ENCODE data around the gene FGF19.

The FGF19 gene

DNA sequence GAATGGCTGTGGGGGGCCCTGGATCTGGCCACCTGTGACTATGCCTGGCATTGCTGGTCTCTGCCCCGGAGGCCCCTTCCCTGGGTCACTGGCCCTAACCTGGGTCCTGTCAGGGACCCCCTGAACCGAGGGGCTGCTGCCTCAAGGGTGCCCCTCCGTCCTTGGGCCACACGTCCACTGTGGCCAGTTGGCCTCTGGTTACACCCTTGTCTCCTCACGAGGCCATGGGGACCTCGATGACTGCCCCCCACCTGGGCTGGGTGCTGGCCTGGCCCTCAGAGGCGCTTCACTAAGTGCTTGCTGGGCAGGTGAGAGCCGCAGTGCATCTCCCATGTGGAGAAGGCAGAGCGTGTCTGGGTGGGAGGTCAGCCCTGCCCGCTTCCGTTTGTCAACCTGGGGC is 27.3 kb upstream of the FGF19 start:
- Histone ChIP-seq H4K20me1 (ENCODE audit: insufficient read depth) (no peaks in the 10 kb centered on the region), H2AFZ (ENCODE audit: low read depth) (no peak overlapping the region), H3K4me2 (no peak overlapping the region), H3K27me3 (ENCODE audit: insufficient read depth, low read depth) (peaks cover 7% of the 10 kb centered on the region; the same call in 1 of the 2 replicates), H3K4me1 (ENCODE audit: low read depth, poor library complexity, severe bottlenecking) (no peaks in the 10 kb centered on the region), H3K4me3 (IDR thresholded peaks at IDR 0.05; ENCODE audit: insufficient read depth, low read depth, low read length) (no peak overlapping the region), H3K9ac (no peak overlapping the region), H3K79me2 (ENCODE audit: insufficient read depth, low read depth) (no peaks in the 10 kb centered on the region), H3K27ac (no peak overlapping the region), H3K36me3 (ENCODE audit: insufficient read depth) (no peaks in the 10 kb centered on the region)
- TF ChIP-seq, protein P1, sequence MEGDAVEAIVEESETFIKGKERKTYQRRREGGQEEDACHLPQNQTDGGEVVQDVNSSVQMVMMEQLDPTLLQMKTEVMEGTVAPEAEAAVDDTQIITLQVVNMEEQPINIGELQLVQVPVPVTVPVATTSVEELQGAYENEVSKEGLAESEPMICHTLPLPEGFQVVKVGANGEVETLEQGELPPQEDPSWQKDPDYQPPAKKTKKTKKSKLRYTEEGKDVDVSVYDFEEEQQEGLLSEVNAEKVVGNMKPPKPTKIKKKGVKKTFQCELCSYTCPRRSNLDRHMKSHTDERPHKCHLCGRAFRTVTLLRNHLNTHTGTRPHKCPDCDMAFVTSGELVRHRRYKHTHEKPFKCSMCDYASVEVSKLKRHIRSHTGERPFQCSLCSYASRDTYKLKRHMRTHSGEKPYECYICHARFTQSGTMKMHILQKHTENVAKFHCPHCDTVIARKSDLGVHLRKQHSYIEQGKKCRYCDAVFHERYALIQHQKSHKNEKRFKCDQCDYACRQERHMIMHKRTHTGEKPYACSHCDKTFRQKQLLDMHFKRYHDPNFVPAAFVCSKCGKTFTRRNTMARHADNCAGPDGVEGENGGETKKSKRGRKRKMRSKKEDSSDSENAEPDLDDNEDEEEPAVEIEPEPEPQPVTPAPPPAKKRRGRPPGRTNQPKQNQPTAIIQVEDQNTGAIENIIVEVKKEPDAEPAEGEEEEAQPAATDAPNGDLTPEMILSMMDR (conservative IDR thresholded peaks at IDR 0.05; ENCODE audit: low read depth, low read length): no peak

- Histone ChIP-seq H4K20me1 (ENCODE audit: insufficient read depth) (no peaks in the 10 kb centered on the region), H3K4me1 (ENCODE audit: low read depth, poor library complexity, severe bottlenecking) (no peaks in the 10 kb centered on the region), H3K27ac (no peak overlapping the region), H3K36me3 (ENCODE audit: insufficient read depth) (no peaks in the 10 kb centered on the region), H3K4me3 (IDR thresholded peaks at IDR 0.05; ENCODE audit: insufficient read depth, low read depth, low read length) (no peak overlapping the region), H3K4me2 (no peak overlapping the region), H2AFZ (ENCODE audit: low read depth) (no peak overlapping the region), H3K79me2 (ENCODE audit: insufficient read depth, low read depth) (no peaks in the 10 kb centered on the region), H3K27me3 (ENCODE audit: insufficient read depth, low read depth) (peaks cover 10% of the 10 kb centered on the region), H3K9ac (no peak overlapping the region)
- TF ChIP-seq, protein P1 (conservative IDR thresholded peaks at IDR 0.05; ENCODE audit: low read depth, low read length): no peak
These were observed 26.7 kb upstream of the FGF19 start for GRCh38 chr11:69730500-69730899.

- Histone ChIP-seq H3K27me3 (ENCODE audit: insufficient read depth, low read depth) (peaks cover 15% of the 10 kb centered on the region), H3K36me3 (ENCODE audit: insufficient read depth) (no peaks in the 10 kb centered on the region), H3K4me3 (IDR thresholded peaks at IDR 0.05; ENCODE audit: insufficient read depth, low read depth, low read length) (no peak overlapping the region), H3K79me2 (ENCODE audit: insufficient read depth, low read depth) (no peaks in the 10 kb centered on the region), H3K4me2 (no peak overlapping the region), H3K9ac (no peak overlapping the region), H2AFZ (ENCODE audit: low read depth) (no peak overlapping the region), H4K20me1 (ENCODE audit: insufficient read depth) (no peaks in the 10 kb centered on the region), H3K27ac (no peak overlapping the region), H3K4me1 (ENCODE audit: low read depth, poor library complexity, severe bottlenecking) (no peaks in the 10 kb centered on the region)
- TF ChIP-seq, protein P1 (conservative IDR thresholded peaks at IDR 0.05; ENCODE audit: low read depth, low read length): no peak
These were observed 25.4 kb upstream of the FGF19 start for GRCh38 chr11:69729252-69729651.

DNA sequence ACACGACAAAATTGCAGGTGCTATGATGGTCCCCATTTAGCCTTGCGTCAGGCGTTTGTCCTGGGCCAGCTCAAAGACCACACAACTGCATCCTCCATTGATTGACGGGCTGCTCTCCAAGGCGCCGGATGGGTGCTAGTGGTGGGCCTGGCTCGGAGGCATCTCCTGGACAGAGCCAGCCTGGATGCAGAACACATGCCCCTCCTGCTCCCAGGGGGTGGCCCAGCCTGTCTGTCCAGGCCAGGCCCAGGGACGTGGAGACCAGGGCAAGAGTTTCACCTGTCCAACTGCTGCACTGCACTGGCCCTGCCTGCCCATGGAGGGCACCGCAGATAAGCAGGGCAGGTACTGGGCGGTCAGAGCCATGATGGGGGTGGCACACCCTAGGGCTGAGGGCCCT is 23.4 kb upstream of the FGF19 start:
- no peak overlapping the region for H3K9ac ChIP-seq
- no peaks in the 10 kb centered on the region for H4K20me1 ChIP-seq (ENCODE audit: insufficient read depth)
- H3K79me2 ChIP-seq (ENCODE audit: insufficient read depth, low read depth): no peaks in the 10 kb centered on the region
- H3K4me3 ChIP-seq (IDR thresholded peaks at IDR 0.05; ENCODE audit: insufficient read depth, low read depth, low read length): no peak overlapping the region
- no peak overlapping the region for H3K27ac ChIP-seq
- no peak overlapping the region for H3K4me2 ChIP-seq
- TF ChIP-seq, protein P1 (conservative IDR thresholded peaks at IDR 0.05; ENCODE audit: low read depth, low read length): no peak
- H2AFZ ChIP-seq (ENCODE audit: low read depth): no peak overlapping the region
- H3K4me1 ChIP-seq (ENCODE audit: low read depth, poor library complexity, severe bottlenecking): no peaks in the 10 kb centered on the region
- H3K27me3 ChIP-seq (ENCODE audit: insufficient read depth, low read depth): peaks cover 33% of the 10 kb centered on the region
- H3K36me3 ChIP-seq (ENCODE audit: insufficient read depth): no peaks in the 10 kb centered on the region

Measured in KMS-11 (cell line).